OCI-LY3 (cell line): ENCODE measurements around the gene STK35.

Source experiments
- EZH2phosphoT487 ChIP-seq: fragments of 200-600 bp; shearing (Covaris generic); IDR thresholded peaks from 2 replicates; pipeline ENCODE4 v1.6.1; 2018; ENCODE audit warnings: antibody characterized with exemption, mixed run types, low read depth
- TF ChIP-seq, protein P1 (sequence below): fragments of 200-600, 300-600 bp; sonication (generic); IDR thresholded peaks from 2 replicates; pipeline ENCODE4 v1.5.1; 2014; ENCODE audit warnings: antibody characterized with exemption, low read length, low read depth

- TF ChIP-seq, protein P1, sequence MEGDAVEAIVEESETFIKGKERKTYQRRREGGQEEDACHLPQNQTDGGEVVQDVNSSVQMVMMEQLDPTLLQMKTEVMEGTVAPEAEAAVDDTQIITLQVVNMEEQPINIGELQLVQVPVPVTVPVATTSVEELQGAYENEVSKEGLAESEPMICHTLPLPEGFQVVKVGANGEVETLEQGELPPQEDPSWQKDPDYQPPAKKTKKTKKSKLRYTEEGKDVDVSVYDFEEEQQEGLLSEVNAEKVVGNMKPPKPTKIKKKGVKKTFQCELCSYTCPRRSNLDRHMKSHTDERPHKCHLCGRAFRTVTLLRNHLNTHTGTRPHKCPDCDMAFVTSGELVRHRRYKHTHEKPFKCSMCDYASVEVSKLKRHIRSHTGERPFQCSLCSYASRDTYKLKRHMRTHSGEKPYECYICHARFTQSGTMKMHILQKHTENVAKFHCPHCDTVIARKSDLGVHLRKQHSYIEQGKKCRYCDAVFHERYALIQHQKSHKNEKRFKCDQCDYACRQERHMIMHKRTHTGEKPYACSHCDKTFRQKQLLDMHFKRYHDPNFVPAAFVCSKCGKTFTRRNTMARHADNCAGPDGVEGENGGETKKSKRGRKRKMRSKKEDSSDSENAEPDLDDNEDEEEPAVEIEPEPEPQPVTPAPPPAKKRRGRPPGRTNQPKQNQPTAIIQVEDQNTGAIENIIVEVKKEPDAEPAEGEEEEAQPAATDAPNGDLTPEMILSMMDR = no peak
- TF ChIP-seq EZH2phosphoT487 = no peak
Observed at GRCh38 chr20:2051946-2052345, 49.7 kb upstream of the STK35 start.
